ENCODE data around the gene RND1. TPM values are rescaled to one million over a fixed set of nuclear protein-coding genes. Genes with fewer than 3 reads are reported as not detected.
A peak's percentile ranks its signal among the peaks of the same experiment; 100 is the strongest.
"Not testable (repeated sequence)": the region's sequence is repeated elsewhere in the genome, so short reads cannot be mapped to it uniquely, and the experiment has no call there.

The RND1 gene
- total RNA-seq, 1 experiment from 2014 or later = 0.60 TPM

- Histone ChIP-seq H3K9me2 (replicated peaks; ENCODE audit: insufficient read depth, low read length) (no peaks in the 10 kb centered on the region), H3K4me3 (ENCODE audit: low read length) (no peak overlapping the region), H4K20me1 (ENCODE audit: insufficient read depth, low read depth, low read length) (no peaks in the 10 kb centered on the region), H3K9me3 (ENCODE audit: low read length) (no peaks in the 10 kb centered on the region), H2AFZ (ENCODE audit: low read length) (no peak overlapping the region), H3K27ac (ENCODE audit: low read length) (no peak overlapping the region), H3K27me3 (ENCODE audit: low read length) (no peaks in the 10 kb centered on the region), H3K36me3 (ENCODE audit: insufficient read depth, low read length) (no peaks in the 10 kb centered on the region), H3K4me1 (ENCODE audit: low read length) (peaks cover 23% of the 10 kb centered on the region), H3K9ac (ENCODE audit: low read length) (no peak overlapping the region), H3K4me2 (ENCODE audit: low read depth, low read length, poor library complexity, severe bottlenecking) (no peak overlapping the region), H3K79me2 (ENCODE audit: low read length) (no peaks in the 10 kb centered on the region)
- DNase-seq = no peak
Measured at GRCh38 chr12:48862760-48863159, 2.9 kb downstream of the RND1 start.

GRCh38 chr12:48861111-48861510 lies 4.6 kb downstream of the RND1 start:
- Histone ChIP-seq H3K4me3 (ENCODE audit: low read length) (no peak overlapping the region), H3K4me2 (ENCODE audit: low read depth, low read length, poor library complexity, severe bottlenecking) (no peak overlapping the region), H3K4me1 (ENCODE audit: low read length) (peaks cover 34% of the 10 kb centered on the region), H2AFZ (ENCODE audit: low read length) (no peak overlapping the region), H3K36me3 (ENCODE audit: insufficient read depth, low read length) (no peaks in the 10 kb centered on the region), H4K20me1 (ENCODE audit: insufficient read depth, low read depth, low read length) (no peaks in the 10 kb centered on the region), H3K9me2 (replicated peaks; ENCODE audit: insufficient read depth, low read length) (no peaks in the 10 kb centered on the region), H3K79me2 (ENCODE audit: low read length) (no peaks in the 10 kb centered on the region), H3K9ac (ENCODE audit: low read length) (no peak overlapping the region), H3K9me3 (ENCODE audit: low read length) (no peaks in the 10 kb centered on the region), H3K27ac (ENCODE audit: low read length) (no peak overlapping the region), H3K27me3 (ENCODE audit: low read length) (no peaks in the 10 kb centered on the region)
- no peak for DNase-seq

DNA sequence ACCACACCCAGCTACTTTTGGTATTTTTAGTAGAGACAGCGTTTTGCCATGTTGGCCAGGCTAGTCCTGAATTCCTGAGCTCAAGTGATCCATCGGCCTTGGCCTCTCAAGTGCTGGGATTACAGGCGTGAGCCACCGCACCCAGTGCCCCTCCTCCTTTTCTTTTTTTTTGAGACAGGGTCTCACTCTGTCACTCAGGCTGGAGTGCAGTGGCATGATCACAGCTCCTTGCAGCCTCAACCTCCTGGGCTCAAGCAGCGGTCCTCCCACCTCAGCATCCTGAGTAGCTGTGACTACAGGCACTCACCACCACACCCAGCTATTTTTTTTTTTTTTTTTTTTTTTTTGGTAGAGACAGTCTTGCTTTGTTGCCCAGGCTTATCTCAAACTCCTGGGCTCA lies 5.4 kb downstream of the RND1 start:
- not testable (repeated sequence) for H3K27me3 ChIP-seq (ENCODE audit: low read length); H3K9ac ChIP-seq (ENCODE audit: low read length); H3K9me2 ChIP-seq (replicated peaks; ENCODE audit: insufficient read depth, low read length); H3K27ac ChIP-seq (ENCODE audit: low read length); H3K4me2 ChIP-seq (ENCODE audit: low read depth, low read length, poor library complexity, severe bottlenecking); H3K79me2 ChIP-seq (ENCODE audit: low read length); H4K20me1 ChIP-seq (ENCODE audit: insufficient read depth, low read depth, low read length); H3K4me3 ChIP-seq (ENCODE audit: low read length); DNase-seq; H2AFZ ChIP-seq (ENCODE audit: low read length); H3K9me3 ChIP-seq (ENCODE audit: low read length); H3K36me3 ChIP-seq (ENCODE audit: insufficient read depth, low read length)
- H3K4me1 ChIP-seq (ENCODE audit: low read length) = peaks cover 25% of the 10 kb centered on the region

GRCh38 chr12:48859607-48860006 lies 6.1 kb downstream of the RND1 start:
- H3K27me3 ChIP-seq (ENCODE audit: low read length) = no peaks in the 10 kb centered on the region
- H3K4me1 ChIP-seq (ENCODE audit: low read length) = peaks cover 20% of the 10 kb centered on the region
- H3K79me2 ChIP-seq (ENCODE audit: low read length) = no peaks in the 10 kb centered on the region
- H3K36me3 ChIP-seq (ENCODE audit: insufficient read depth, low read length) = no peaks in the 10 kb centered on the region
- H2AFZ ChIP-seq (ENCODE audit: low read length) = no peak overlapping the region
- no peak overlapping the region for H3K9ac ChIP-seq (ENCODE audit: low read length)
- no peaks in the 10 kb centered on the region for H3K9me3 ChIP-seq (ENCODE audit: low read length)
- no peak for DNase-seq
- no peak overlapping the region for H3K4me2 ChIP-seq (ENCODE audit: low read depth, low read length, poor library complexity, severe bottlenecking)
- H3K9me2 ChIP-seq (replicated peaks; ENCODE audit: insufficient read depth, low read length) = no peaks in the 10 kb centered on the region
- no peaks in the 10 kb centered on the region for H4K20me1 ChIP-seq (ENCODE audit: insufficient read depth, low read depth, low read length)
- no peak overlapping the region for H3K4me3 ChIP-seq (ENCODE audit: low read length)
- no peak overlapping the region for H3K27ac ChIP-seq (ENCODE audit: low read length)

- H3K4me2 ChIP-seq (ENCODE audit: low read depth, low read length, poor library complexity, severe bottlenecking) = peak overlapping the region; percentile 66
- no peaks in the 10 kb centered on the region for H3K9me2 ChIP-seq (replicated peaks; ENCODE audit: insufficient read depth, low read length)
- H2AFZ ChIP-seq (ENCODE audit: low read length) = no peak overlapping the region
- no peaks in the 10 kb centered on the region for H3K27me3 ChIP-seq (ENCODE audit: low read length)
- peak overlapping the region; percentile 44; the same call in 1 of the 2 replicates for H3K9ac ChIP-seq (ENCODE audit: low read length)
- no peaks in the 10 kb centered on the region for H3K79me2 ChIP-seq (ENCODE audit: low read length)
- no peaks in the 10 kb centered on the region for H3K9me3 ChIP-seq (ENCODE audit: low read length)
- H3K27ac ChIP-seq (ENCODE audit: low read length) = no peak overlapping the region
- peak overlapping the region; percentile 51; the same call in 1 of the 2 replicates for H3K4me3 ChIP-seq (ENCODE audit: low read length)
- no peaks in the 10 kb centered on the region for H3K36me3 ChIP-seq (ENCODE audit: insufficient read depth, low read length)
- peaks cover 21% of the 10 kb centered on the region for H3K4me1 ChIP-seq (ENCODE audit: low read length)
- no peaks in the 10 kb centered on the region for H4K20me1 ChIP-seq (ENCODE audit: insufficient read depth, low read depth, low read length)
- peak; percentile 63 for DNase-seq
Measured at GRCh38 chr12:48858043-48858442, 7.6 kb downstream of the RND1 start.

- H3K27me3 ChIP-seq (ENCODE audit: low read length) = no peaks in the 10 kb centered on the region
- peak overlapping the region; percentile 44 for H3K9ac ChIP-seq (ENCODE audit: low read length)
- H3K4me2 ChIP-seq (ENCODE audit: low read depth, low read length, poor library complexity, severe bottlenecking) = peak overlapping the region; percentile 66
- peaks cover 27% of the 10 kb centered on the region for H3K4me1 ChIP-seq (ENCODE audit: low read length)
- H4K20me1 ChIP-seq (ENCODE audit: insufficient read depth, low read depth, low read length) = no peaks in the 10 kb centered on the region
- peak; percentile 89 for DNase-seq
- H3K36me3 ChIP-seq (ENCODE audit: insufficient read depth, low read length) = no peaks in the 10 kb centered on the region
- peak overlapping the region; percentile 46; the same call in 1 of the 2 replicates for H2AFZ ChIP-seq (ENCODE audit: low read length)
- H3K27ac ChIP-seq (ENCODE audit: low read length) = no peak overlapping the region
- H3K9me2 ChIP-seq (replicated peaks; ENCODE audit: insufficient read depth, low read length) = no peaks in the 10 kb centered on the region
- H3K9me3 ChIP-seq (ENCODE audit: low read length) = no peaks in the 10 kb centered on the region
- H3K4me3 ChIP-seq (ENCODE audit: low read length) = peak overlapping the region; percentile 51; the same call in 1 of the 2 replicates
- peaks cover 4% of the 10 kb centered on the region for H3K79me2 ChIP-seq (ENCODE audit: low read length)
Measured at GRCh38 chr12:48857278-48857994, 8.2 kb downstream of the RND1 start.

GRCh38 chr12:48856379-48856778 lies 9.3 kb downstream of the RND1 start:
- DNase-seq = no peak
- Histone ChIP-seq H3K79me2 (ENCODE audit: low read length) (peaks cover 12% of the 10 kb centered on the region), H4K20me1 (ENCODE audit: insufficient read depth, low read depth, low read length) (no peaks in the 10 kb centered on the region), H3K4me1 (ENCODE audit: low read length) (peaks cover 28% of the 10 kb centered on the region), H3K9me2 (replicated peaks; ENCODE audit: insufficient read depth, low read length) (no peaks in the 10 kb centered on the region), H3K9ac (ENCODE audit: low read length) (no peak overlapping the region), H3K4me2 (ENCODE audit: low read depth, low read length, poor library complexity, severe bottlenecking) (no peak overlapping the region), H3K9me3 (ENCODE audit: low read length) (no peaks in the 10 kb centered on the region), H3K27me3 (ENCODE audit: low read length) (no peaks in the 10 kb centered on the region), H2AFZ (ENCODE audit: low read length) (no peak overlapping the region), H3K4me3 (ENCODE audit: low read length) (no peak overlapping the region), H3K36me3 (ENCODE audit: insufficient read depth, low read length) (no peaks in the 10 kb centered on the region), H3K27ac (ENCODE audit: low read length) (no peak overlapping the region)

- H3K27me3 ChIP-seq (ENCODE audit: low read length); H3K9ac ChIP-seq (ENCODE audit: low read length); H3K4me2 ChIP-seq (ENCODE audit: low read depth, low read length, poor library complexity, severe bottlenecking); DNase-seq; H4K20me1 ChIP-seq (ENCODE audit: insufficient read depth, low read depth, low read length); H3K9me2 ChIP-seq (replicated peaks; ENCODE audit: insufficient read depth, low read length); H2AFZ ChIP-seq (ENCODE audit: low read length); H3K4me3 ChIP-seq (ENCODE audit: low read length); H3K9me3 ChIP-seq (ENCODE audit: low read length); H3K27ac ChIP-seq (ENCODE audit: low read length); H3K36me3 ChIP-seq (ENCODE audit: insufficient read depth, low read length): not testable (repeated sequence)
- peaks cover 38% of the 10 kb centered on the region for H3K4me1 ChIP-seq (ENCODE audit: low read length)
- peaks cover 27% of the 10 kb centered on the region for H3K79me2 ChIP-seq (ENCODE audit: low read length)
Measured at GRCh38 chr12:48854932-48855331, 10.7 kb downstream of the RND1 start.
